ENCODE measurements around the gene AGBL4. TPM values are rescaled to one million over a fixed set of nuclear protein-coding genes. Genes with fewer than 3 reads are reported as not detected.

The AGBL4 gene
- total RNA-seq, 2 donors from 2014 or later = not detected

- no peak for TF ChIP-seq CTCF (IDR thresholded peaks at IDR 0.05)
- ATAC-seq (ENCODE audit: insufficient number of reproducible peaks, low FRiP score, low read depth) (no peak), DNase-seq (ENCODE audit: low spot score) (no peak)
- H3K4me3 ChIP-seq = no peak overlapping the region
- H3K27ac ChIP-seq = no peak overlapping the region
- H3K4me1 ChIP-seq (ENCODE audit: control insufficient read depth in 1 of 2, low read depth in 2 of 2) = peaks cover 7 to 27% of the 10 kb centered on the region in 2 donors
- H3K9me3 ChIP-seq = no peaks in the 10 kb centered on the region
- H3K36me3 ChIP-seq = no peaks in the 10 kb centered on the region
- no peaks in the 10 kb centered on the region for H3K27me3 ChIP-seq (replicated peaks; ENCODE audit: insufficient read depth)
Measured at GRCh38 chr1:48810740-48811139, 1213.0 kb downstream of the AGBL4 start.

- Histone ChIP-seq H3K27me3 (replicated peaks; ENCODE audit: insufficient read depth) (no peaks in the 10 kb centered on the region), H3K4me3 (no peak overlapping the region), H3K36me3 (no peaks in the 10 kb centered on the region), H3K27ac (peak overlapping the region; percentile 27 to 40), H3K9me3 (no peaks in the 10 kb centered on the region), H3K4me1 (ENCODE audit: control insufficient read depth in 1 of 2, low read depth in 2 of 2) (peaks cover 7 to 27% of the 10 kb centered on the region in 2 donors)
- no peak for DNase-seq (ENCODE audit: low spot score)
- no peak for TF ChIP-seq CTCF (IDR thresholded peaks at IDR 0.05)
- no peak for ATAC-seq (ENCODE audit: insufficient number of reproducible peaks, low FRiP score, low read depth)
Measured at GRCh38 chr1:48808496-48808895, 1215.3 kb downstream of the AGBL4 start.

GRCh38 chr1:48807554-48808260 is 1216.0 kb downstream of the AGBL4 start:
- DNase-seq (ENCODE audit: low spot score) (no peak), ATAC-seq (ENCODE audit: insufficient number of reproducible peaks, low FRiP score, low read depth) (no peak)
- peaks cover 7 to 27% of the 10 kb centered on the region in 2 donors for H3K4me1 ChIP-seq (ENCODE audit: control insufficient read depth in 1 of 2, low read depth in 2 of 2)
- no peaks in the 10 kb centered on the region for H3K27me3 ChIP-seq (replicated peaks; ENCODE audit: insufficient read depth)
- no peak overlapping the region for H3K4me3 ChIP-seq
- no peaks in the 10 kb centered on the region for H3K36me3 ChIP-seq
- no peaks in the 10 kb centered on the region for H3K9me3 ChIP-seq
- no peak for TF ChIP-seq CTCF (IDR thresholded peaks at IDR 0.05)
- peak overlapping the region; percentile 27 to 40 for H3K27ac ChIP-seq

- H3K36me3 ChIP-seq = no peaks in the 10 kb centered on the region
- H3K27ac ChIP-seq = no peak overlapping the region
- H3K4me3 ChIP-seq = no peak overlapping the region
- no peak for DNase-seq (ENCODE audit: low spot score)
- peaks cover 0 to 12% of the 10 kb centered on the region in 2 donors for H3K4me1 ChIP-seq (ENCODE audit: control insufficient read depth in 1 of 2, low read depth in 2 of 2)
- no peaks in the 10 kb centered on the region for H3K27me3 ChIP-seq (replicated peaks; ENCODE audit: insufficient read depth)
- TF ChIP-seq CTCF (IDR thresholded peaks at IDR 0.05) = no peak
- no peaks in the 10 kb centered on the region for H3K9me3 ChIP-seq
- no peak for ATAC-seq (ENCODE audit: insufficient number of reproducible peaks, low FRiP score, low read depth)
Measured at GRCh38 chr1:48803474-48803873, 1220.3 kb downstream of the AGBL4 start.

GRCh38 chr1:48794816-48795215 is 1228.9 kb downstream of the AGBL4 start:
- no peaks in the 10 kb centered on the region for H3K27me3 ChIP-seq (replicated peaks; ENCODE audit: insufficient read depth)
- no peak overlapping the region for H3K27ac ChIP-seq
- TF ChIP-seq CTCF (IDR thresholded peaks at IDR 0.05) = no peak
- ATAC-seq (ENCODE audit: insufficient number of reproducible peaks, low FRiP score, low read depth) (no peak), DNase-seq (ENCODE audit: low spot score) (no peak)
- H3K9me3 ChIP-seq = no peaks in the 10 kb centered on the region
- H3K36me3 ChIP-seq = no peaks in the 10 kb centered on the region
- H3K4me1 ChIP-seq (ENCODE audit: control insufficient read depth in 1 of 2, low read depth in 2 of 2) = peaks cover 0 to 16% of the 10 kb centered on the region in 2 donors
- no peak overlapping the region for H3K4me3 ChIP-seq
